CD14-positive monocyte (primary cell): ENCODE data around the gene EIPR1. TPM values are rescaled to one million over a fixed set of nuclear protein-coding genes. Genes with fewer than 3 reads are reported as not detected.

ENCODE experiments used
- DNase-seq, 3 donors: peaks; one replicate each; pipeline ENCODE4 v3.0.0-alpha.2; 2011 to 2022
- H2AFZ ChIP-seq: 2 replicates; pipeline ENCODE4 v1.6.0; 2012; ENCODE audit warnings: mild to moderate bottlenecking, low read depth, low read length, inconsistent platforms; ENCODE audit not compliant: insufficient read depth, poor library complexity, severe bottlenecking
- H3K27ac ChIP-seq, 2 donors: 1 replicate in 1 of 2; 2 replicates in 1 of 2; pipeline ENCODE4 v1.5.1; 2012 to 2013; ENCODE audit warnings: low read length in 2 of 2, control low read depth in 1 of 2, inconsistent platforms in 1 of 2, low read depth in 1 of 2, mild to moderate bottlenecking in 1 of 2
- H3K27me3 ChIP-seq, 2 donors: one replicate each; pipeline versions ENCODE4 v1.6.0 to v1.6.1; 2011 to 2013; ENCODE audit warnings: low read length in 2 of 2; ENCODE audit not compliant: control insufficient read depth in 2 of 2, insufficient read depth in 2 of 2
- H3K36me3 ChIP-seq, 2 donors: replicated peaks in 1 of 2; 1 replicate in 1 of 2; 2 replicates in 1 of 2; pipeline versions ENCODE4 v1.5.1 to v1.6.1; 2012 to 2013; ENCODE audit warnings: low read length in 2 of 2, control low read depth in 1 of 2, inconsistent platforms in 1 of 2, mild to moderate bottlenecking in 1 of 2; ENCODE audit not compliant: insufficient read depth in 2 of 2, control insufficient read depth in 1 of 2
- H3K4me1 ChIP-seq, 2 donors: 1 replicate in 1 of 2; 2 replicates in 1 of 2; pipeline versions ENCODE4 v1.5.1 to v1.6.1; 2012 to 2013; ENCODE audit warnings: low read length in 2 of 2, control low read depth in 1 of 2, inconsistent platforms in 1 of 2, mild to moderate bottlenecking in 1 of 2, moderate library complexity in 1 of 2; ENCODE audit not compliant: insufficient read depth in 2 of 2, control insufficient read depth in 1 of 2
- H3K4me2 ChIP-seq: replicated peaks from 2 replicates; pipeline ENCODE3; 2012; ENCODE audit warnings: low read length, moderate library complexity, mild to moderate bottlenecking; ENCODE audit not compliant: poor library complexity, severe bottlenecking; ENCODE audit errors: extremely low read depth
- H3K4me3 ChIP-seq, 3 experiments: fragments of 200-600 bp in 1 of 3; sonication (generic) in 1 of 3; replicated peaks in 1 of 3; 1 replicate in 2 of 3; 2 replicates in 1 of 3; pipeline ENCODE4 v1.5.1; 2011 to 2013; ENCODE audit warnings: low read length in 3 of 3, mild to moderate bottlenecking in 3 of 3, control low read depth in 2 of 3, low read depth in 2 of 3, inconsistent platforms in 1 of 3, moderate library complexity in 1 of 3
- H3K79me2 ChIP-seq: 2 replicates; pipeline ENCODE4 v1.6.0; 2012; ENCODE audit warnings: mild to moderate bottlenecking, control low read depth, inconsistent platforms, low read length, moderate library complexity; ENCODE audit not compliant: insufficient read depth
- H3K9ac ChIP-seq: 2 replicates; pipeline ENCODE4 v1.6.0; 2017; ENCODE audit warnings: low read length, mild to moderate bottlenecking; ENCODE audit not compliant: insufficient read depth, poor library complexity, severe bottlenecking
- H3K9me3 ChIP-seq, 2 donors: replicated peaks in 1 of 2; 1 replicate in 1 of 2; 2 replicates in 1 of 2; pipeline versions ENCODE4 v1.5.1 to v1.6.1; 2012 to 2013; ENCODE audit warnings: low read length in 2 of 2, control low read depth in 1 of 2; ENCODE audit not compliant: control insufficient read depth in 1 of 2, insufficient read depth in 1 of 2
- H4K20me1 ChIP-seq: 2 replicates; pipeline ENCODE4 v1.6.0; 2012; ENCODE audit warnings: mild to moderate bottlenecking, low read length, control low read depth, moderate library complexity; ENCODE audit not compliant: insufficient read depth
- H3K27ac Mint-ChIP-seq, 7 donors: one replicate each; pipeline ENCODE4 v1.8.0; 2020; ENCODE audit warnings: mild to moderate bottlenecking in 7 of 7, mixed read lengths in 7 of 7, moderate library complexity in 6 of 7, inconsistent platforms in 2 of 7
- H3K27me3 Mint-ChIP-seq, 3 donors: one replicate each; pipeline ENCODE4 v1.8.0; 2021 to 2022; ENCODE audit warnings: low read depth in 3 of 3, mild to moderate bottlenecking in 3 of 3, mixed read lengths in 3 of 3, moderate library complexity in 3 of 3, inconsistent platforms in 1 of 3
- H3K36me3 Mint-ChIP-seq, 2 donors: one replicate each; pipeline ENCODE4 v1.8.0; 2020; ENCODE audit warnings: mixed read lengths in 2 of 2, inconsistent platforms in 1 of 2, mild to moderate bottlenecking in 1 of 2
- H3K4me1 Mint-ChIP-seq: one replicate; pipeline ENCODE4 v1.8.0; 2020; ENCODE audit warnings: mild to moderate bottlenecking, mixed read lengths
- H3K4me3 Mint-ChIP-seq, 2 donors: one replicate each; pipeline ENCODE4 v1.8.0; 2020; ENCODE audit warnings: mild to moderate bottlenecking in 2 of 2, mixed read lengths in 2 of 2, moderate library complexity in 1 of 2
- H3K9me3 Mint-ChIP-seq, 7 donors: one replicate each; pipeline ENCODE4 v1.8.0; 2020 to 2022; ENCODE audit warnings: mixed read lengths in 7 of 7, mild to moderate bottlenecking in 6 of 7, moderate library complexity in 6 of 7, inconsistent platforms in 2 of 7
- WGBS: methylation state at CpG from one replicate; pipeline ENCODE4 v1.1.5; 2013; ENCODE audit warnings: missing lambda C conversion rate; ENCODE audit not compliant: insufficient coverage; 5-methylcytosine and 5-hydroxymethylcytosine counted together
- intact Hi-C, 2 donors: fragments of 100-400 bp; cut with micrococcal nuclease; formaldehyde crosslinking; loops; one replicate each; pipeline versions ENCODE4 v1.15.0 to v1.15.1; 2023
- polyA plus RNA-seq, 3 donors: library from polyadenylated mRNA; depleted of rRNA in 1 of 3; unstranded in 2 of 3; stranded (reverse) in 1 of 3; fragments of 300-500 nt in 2 of 3; fragments of >200 nt in 1 of 3; fragmentation: Illumina TruSeq in 2 of 3; gene quantifications; 1 replicate in 2 of 3; 2 replicates in 1 of 3; pipeline ENCODE4 v1.2.3, GENCODE V29; 2012 to 2021
- TF ChIP-seq, protein P1 (sequence below): fragments of 200-600 bp; IDR thresholded peaks from one replicate; pipeline ENCODE4 v1.8.0; 2022; ENCODE audit warnings: antibody characterized with exemption, mild to moderate bottlenecking

EIPR1 gene
- polyA plus RNA-seq, 3 donors: 19.0 to 22.4 (median 20.8) TPM

DNA sequence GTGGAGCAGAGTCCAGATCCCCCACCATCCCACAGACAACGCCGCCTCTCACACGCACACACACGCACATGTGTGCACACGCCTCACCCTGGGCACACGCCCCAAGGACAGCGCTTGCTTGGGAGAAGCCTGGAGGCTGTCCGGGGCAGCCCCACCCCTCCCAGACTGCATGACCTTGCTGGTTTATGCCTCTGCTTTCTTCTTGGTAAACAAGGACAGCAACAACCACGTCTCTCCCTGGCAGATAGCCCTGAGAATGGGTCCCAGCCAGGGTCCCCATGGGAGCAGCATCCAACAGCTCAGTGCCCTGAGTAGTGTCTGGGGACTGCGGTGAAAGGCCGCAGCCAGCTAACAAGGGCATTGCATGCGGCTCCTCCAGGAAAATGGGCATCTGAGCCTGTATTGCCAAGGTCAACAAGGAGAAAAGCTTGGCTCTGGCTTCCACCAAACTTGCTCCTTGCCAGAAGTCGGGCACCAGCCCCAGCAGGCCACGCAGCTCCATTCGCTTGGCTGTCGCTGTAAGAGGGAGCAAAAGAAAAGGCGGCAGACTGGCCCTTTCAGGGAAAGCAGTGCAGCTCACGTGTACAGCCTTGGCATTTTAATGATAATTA lies 234.6 kb downstream of the EIPR1 start:
- H4K20me1 ChIP-seq: no peaks in the 10 kb centered on the region
- H3K4me3 ChIP-seq: no peak overlapping the region
- no peak overlapping the region for H3K4me2 ChIP-seq
- DNase-seq: no peak
- intact Hi-C loops: no loop called here
- 94% methylated on average over 17 of the region's 18 CpGs for WGBS
- H3K9me3 ChIP-seq: no peaks in the 10 kb centered on the region
- Mint-ChIP-seq H3K9me3 (peaks cover 0 to 2% (median 0%) of the 10 kb centered on the region in 7 donors), H3K4me1 (no peaks in the 10 kb centered on the region), H3K27me3 (no peaks in the 10 kb centered on the region), H3K36me3 (no peaks in the 10 kb centered on the region), H3K27ac (no peak overlapping the region), H3K4me3 (no peak overlapping the region)
- no peak overlapping the region for H3K9ac ChIP-seq
- TF ChIP-seq, protein P1, sequence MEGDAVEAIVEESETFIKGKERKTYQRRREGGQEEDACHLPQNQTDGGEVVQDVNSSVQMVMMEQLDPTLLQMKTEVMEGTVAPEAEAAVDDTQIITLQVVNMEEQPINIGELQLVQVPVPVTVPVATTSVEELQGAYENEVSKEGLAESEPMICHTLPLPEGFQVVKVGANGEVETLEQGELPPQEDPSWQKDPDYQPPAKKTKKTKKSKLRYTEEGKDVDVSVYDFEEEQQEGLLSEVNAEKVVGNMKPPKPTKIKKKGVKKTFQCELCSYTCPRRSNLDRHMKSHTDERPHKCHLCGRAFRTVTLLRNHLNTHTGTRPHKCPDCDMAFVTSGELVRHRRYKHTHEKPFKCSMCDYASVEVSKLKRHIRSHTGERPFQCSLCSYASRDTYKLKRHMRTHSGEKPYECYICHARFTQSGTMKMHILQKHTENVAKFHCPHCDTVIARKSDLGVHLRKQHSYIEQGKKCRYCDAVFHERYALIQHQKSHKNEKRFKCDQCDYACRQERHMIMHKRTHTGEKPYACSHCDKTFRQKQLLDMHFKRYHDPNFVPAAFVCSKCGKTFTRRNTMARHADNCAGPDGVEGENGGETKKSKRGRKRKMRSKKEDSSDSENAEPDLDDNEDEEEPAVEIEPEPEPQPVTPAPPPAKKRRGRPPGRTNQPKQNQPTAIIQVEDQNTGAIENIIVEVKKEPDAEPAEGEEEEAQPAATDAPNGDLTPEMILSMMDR: no peak
- no peak overlapping the region for H2AFZ ChIP-seq
- no peaks in the 10 kb centered on the region for H3K27me3 ChIP-seq
- H3K36me3 ChIP-seq: no peaks in the 10 kb centered on the region
- H3K27ac ChIP-seq: no peak overlapping the region
- H3K79me2 ChIP-seq: no peaks in the 10 kb centered on the region
- no peaks in the 10 kb centered on the region for H3K4me1 ChIP-seq

GRCh38 chr2:3142210-3142609 lies 235.4 kb downstream of the EIPR1 start:
- H3K4me2 ChIP-seq: no peak overlapping the region
- intact Hi-C loops: no loop called here
- TF ChIP-seq, protein P1: no peak

More at GRCh38 chr2:3142210-3142609, 235.4 kb downstream of the EIPR1 start:
- Histone ChIP-seq H3K27me3 (no peaks in the 10 kb centered on the region), H3K9ac (no peak overlapping the region), H3K4me3 (no peak overlapping the region), H4K20me1 (no peaks in the 10 kb centered on the region), H2AFZ (no peak overlapping the region), H3K9me3 (peaks cover 0 to 6% of the 10 kb centered on the region in 2 donors), H3K4me1 (no peaks in the 10 kb centered on the region), H3K79me2 (no peaks in the 10 kb centered on the region), H3K27ac (no peak overlapping the region), H3K36me3 (no peaks in the 10 kb centered on the region)
- Mint-ChIP-seq H3K36me3 (no peaks in the 10 kb centered on the region), H3K9me3 (peaks cover 0 to 2% (median 0%) of the 10 kb centered on the region in 7 donors), H3K27me3 (no peaks in the 10 kb centered on the region), H3K4me3 (no peak overlapping the region), H3K27ac (no peak overlapping the region), H3K4me1 (no peaks in the 10 kb centered on the region)
- 97% methylated on average over 6 of the region's 8 CpGs for WGBS
- no peak for DNase-seq
